Testis (tissue), 2 donors: ENCODE measurements around the gene TFPT.

Experiments
- CTCF ChIP-seq, 3 experiments: fragments of 450-650 bp in 2 of 3; fragments of 200-600 bp in 1 of 3; sonication (generic) in 1 of 3; IDR thresholded peaks; one replicate each; pipeline ENCODE4 v1.5.1; 2016 to 2019; ENCODE audit warnings: antibody characterized with exemption in 3 of 3, mild to moderate bottlenecking in 2 of 3, moderate library complexity in 1 of 3
- POLR2A ChIP-seq: fragments of 450-650 bp; IDR thresholded peaks from one replicate; pipeline ENCODE4 v1.6.1; 2017; ENCODE audit warnings: antibody characterized with exemption, mild to moderate bottlenecking, moderate library complexity

DNA sequence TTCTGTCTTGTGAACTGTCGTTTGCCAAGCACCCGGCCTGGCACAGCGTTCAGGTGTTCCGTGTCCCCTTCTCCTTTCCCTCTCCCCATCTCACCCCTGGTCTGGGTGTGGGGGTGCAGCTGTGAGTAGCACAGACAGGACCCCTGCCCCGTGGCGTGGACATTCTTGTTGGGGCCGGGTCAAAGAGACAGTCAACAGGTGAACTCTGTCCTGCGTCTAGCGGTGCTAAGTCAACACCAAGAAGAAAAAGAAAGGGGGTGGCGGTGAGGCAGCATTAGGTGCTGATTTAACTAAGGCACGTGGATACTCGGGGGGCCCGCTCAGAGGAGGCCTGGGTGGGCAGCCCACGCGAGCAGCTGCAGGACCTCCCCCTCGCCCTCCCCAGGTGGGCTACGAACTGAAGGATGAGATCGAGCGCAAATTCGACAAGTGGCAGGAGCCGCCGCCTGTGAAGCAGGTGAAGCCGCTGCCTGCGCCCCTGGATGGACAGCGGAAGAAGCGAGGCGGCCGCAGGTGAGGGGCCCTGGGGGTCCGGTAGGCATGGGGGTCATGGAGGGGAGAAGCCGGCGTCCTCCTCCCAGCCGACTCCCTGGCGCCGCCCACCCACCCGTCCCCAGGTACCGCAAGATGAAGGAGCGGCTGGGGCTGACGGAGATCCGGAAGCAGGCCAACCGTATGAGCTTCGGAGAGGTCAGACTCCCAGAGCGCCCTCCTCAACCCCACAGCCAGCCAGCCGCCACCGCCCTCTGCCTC, 12.4 kb upstream of the TFPT start:
- TF ChIP-seq CTCF (IDR thresholded peaks at IDR 0.05) (no peak), POLR2A (no peak)
